Tibial artery (tissue), 4 donors: ENCODE measurements around the gene MGLL.

Experiments used
- DNase-seq, 2 donors: peaks; one replicate each; pipeline ENCODE4 v3.0.0-alpha.2; 2019
- H3K27ac ChIP-seq, 2 donors: fragments of 200-600 bp; sonication (generic) in 1 of 2; 1 replicate in 1 of 2; 2 replicates in 1 of 2; pipeline ENCODE4 v1.5.1; 2018 to 2019; ENCODE audit warnings: mild to moderate bottlenecking in 1 of 2
- H3K27me3 ChIP-seq, 2 donors: fragments of 200-600 bp; sonication (generic) in 1 of 2; one replicate each; pipeline versions ENCODE4 v1.5.1 to v1.6.0; 2016 to 2019
- H3K36me3 ChIP-seq, 3 donors: fragments of 200-600 bp; sonication (generic) in 2 of 3; one replicate each; pipeline ENCODE4 v1.5.1; 2016 to 2019; ENCODE audit warnings: mild to moderate bottlenecking in 2 of 3
- H3K4me1 ChIP-seq, 4 donors: fragments of 200-600 bp; sonication (generic) in 2 of 4; 1 replicate in 3 of 4; 2 replicates in 1 of 4; pipeline ENCODE4 v1.5.1; 2016 to 2019
- H3K4me3 ChIP-seq, 2 donors: fragments of 200-600 bp; sonication (generic) in 1 of 2; 1 replicate in 1 of 2; 2 replicates in 1 of 2; pipeline ENCODE4 v1.5.1; 2018 to 2019; ENCODE audit warnings: mild to moderate bottlenecking in 2 of 2
- H3K9me3 ChIP-seq, 3 donors: fragments of 200-600 bp; sonication (generic) in 1 of 3; one replicate each; pipeline ENCODE4 v1.5.1; 2016 to 2019
- intact Hi-C: fragments of 100-400 bp; cut with DNase I; formaldehyde crosslinking; loops from one replicate; pipeline ENCODE4 v1.15.0; 2023; ENCODE audit warnings: low total_unique reads
- TF ChIP-seq, protein P1 (sequence below), 2 experiments: fragments of 200-600 bp in 1 of 2; fragments of 450-650 bp in 1 of 2; IDR thresholded peaks; one replicate each; pipeline ENCODE4 v1.5.1; 2017 to 2019; ENCODE audit warnings: antibody characterized with exemption in 2 of 2, mild to moderate bottlenecking in 1 of 2, moderate library complexity in 1 of 2

The MGLL gene

GRCh38 chr3:127715532-127715931 is 106.8 kb downstream of the MGLL start:
- intact Hi-C loops = no loop called here
- H3K27me3 ChIP-seq = no peaks in the 10 kb centered on the region
- no peak overlapping the region for H3K27ac ChIP-seq
- H3K4me1 ChIP-seq = peaks cover 0 to 43% (median 18%) of the 10 kb centered on the region in 4 donors
- H3K4me3 ChIP-seq = no peak overlapping the region
- TF ChIP-seq, protein P1, sequence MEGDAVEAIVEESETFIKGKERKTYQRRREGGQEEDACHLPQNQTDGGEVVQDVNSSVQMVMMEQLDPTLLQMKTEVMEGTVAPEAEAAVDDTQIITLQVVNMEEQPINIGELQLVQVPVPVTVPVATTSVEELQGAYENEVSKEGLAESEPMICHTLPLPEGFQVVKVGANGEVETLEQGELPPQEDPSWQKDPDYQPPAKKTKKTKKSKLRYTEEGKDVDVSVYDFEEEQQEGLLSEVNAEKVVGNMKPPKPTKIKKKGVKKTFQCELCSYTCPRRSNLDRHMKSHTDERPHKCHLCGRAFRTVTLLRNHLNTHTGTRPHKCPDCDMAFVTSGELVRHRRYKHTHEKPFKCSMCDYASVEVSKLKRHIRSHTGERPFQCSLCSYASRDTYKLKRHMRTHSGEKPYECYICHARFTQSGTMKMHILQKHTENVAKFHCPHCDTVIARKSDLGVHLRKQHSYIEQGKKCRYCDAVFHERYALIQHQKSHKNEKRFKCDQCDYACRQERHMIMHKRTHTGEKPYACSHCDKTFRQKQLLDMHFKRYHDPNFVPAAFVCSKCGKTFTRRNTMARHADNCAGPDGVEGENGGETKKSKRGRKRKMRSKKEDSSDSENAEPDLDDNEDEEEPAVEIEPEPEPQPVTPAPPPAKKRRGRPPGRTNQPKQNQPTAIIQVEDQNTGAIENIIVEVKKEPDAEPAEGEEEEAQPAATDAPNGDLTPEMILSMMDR (IDR thresholded peaks at IDR 0.05) = no peak
- DNase-seq = no peak
- H3K36me3 ChIP-seq = peaks cover 8 to 17% (median 16%) of the 10 kb centered on the region in 3 donors
- no peaks in the 10 kb centered on the region for H3K9me3 ChIP-seq

DNA sequence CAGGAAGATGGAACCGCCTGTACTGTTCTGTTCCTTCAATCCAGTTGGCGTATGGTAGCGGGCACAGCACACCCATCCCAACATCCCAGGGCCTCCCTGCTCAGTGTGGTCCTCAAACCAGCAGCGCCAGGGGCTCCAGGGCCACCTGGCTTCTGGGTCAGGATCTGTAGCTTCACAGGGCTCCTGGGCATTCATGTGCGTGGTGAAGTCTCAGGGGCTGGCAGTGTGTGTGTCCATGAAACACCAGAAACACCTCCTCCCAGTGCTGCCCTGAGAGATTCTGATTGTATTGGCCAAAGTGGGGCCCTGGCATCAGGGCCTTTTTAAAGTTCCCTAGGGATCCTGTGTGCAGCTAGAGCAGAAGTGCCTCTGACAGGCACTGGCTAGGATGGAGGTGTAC is 107.4 kb downstream of the MGLL start:
- Histone ChIP-seq H3K4me1 (peaks cover 0 to 50% (median 24%) of the 10 kb centered on the region in 4 donors), H3K9me3 (no peaks in the 10 kb centered on the region), H3K36me3 (peaks cover 2 to 10% (median 9%) of the 10 kb centered on the region in 3 donors), H3K4me3 (no peak overlapping the region), H3K27ac (no peak overlapping the region), H3K27me3 (no peaks in the 10 kb centered on the region)
- TF ChIP-seq, protein P1 (IDR thresholded peaks at IDR 0.05) = no peak
- DNase-seq = no peak
- intact Hi-C loops = no loop called here

DNA sequence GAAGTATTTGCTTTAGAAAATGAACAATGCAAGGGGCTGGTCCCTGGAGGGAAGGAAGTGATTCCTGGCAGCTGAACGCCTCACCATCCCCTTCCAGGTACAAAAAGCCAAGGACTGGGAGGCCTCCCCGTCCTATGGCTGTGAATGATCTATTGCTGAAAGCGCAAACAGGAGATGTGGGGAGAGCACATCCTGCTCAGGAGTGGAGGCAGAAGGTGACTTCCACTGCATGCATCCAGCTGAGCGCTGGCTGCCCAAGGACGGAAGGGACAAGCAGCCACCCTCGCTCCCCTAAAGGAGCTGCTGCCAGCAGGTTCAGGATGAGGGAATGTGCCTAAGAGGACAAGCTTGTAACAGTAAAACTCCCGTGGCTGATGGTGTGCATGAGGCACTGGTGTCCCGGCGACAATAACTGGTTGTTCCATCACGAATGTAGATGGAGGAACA is 108.2 kb downstream of the MGLL start:
- H3K36me3 ChIP-seq = peaks cover 0 to 5% (median 3%) of the 10 kb centered on the region in 3 donors
- H3K9me3 ChIP-seq = no peaks in the 10 kb centered on the region
- peak overlapping the region in 1 of 2 donors; percentile 68 for H3K27ac ChIP-seq
- DNase-seq = peak in 1 of 2 donors; percentile 43
- peaks cover 0 to 56% (median 28%) of the 10 kb centered on the region in 4 donors for H3K4me1 ChIP-seq
- no peaks in the 10 kb centered on the region for H3K27me3 ChIP-seq
- TF ChIP-seq, protein P1 (IDR thresholded peaks at IDR 0.05) = no peak
- intact Hi-C loops = no loop called here
- no peak overlapping the region for H3K4me3 ChIP-seq

- Histone ChIP-seq H3K27ac (peak overlapping the region; percentile 63 to 68), H3K9me3 (no peaks in the 10 kb centered on the region), H3K4me1 (peaks cover 0 to 65% (median 36%) of the 10 kb centered on the region in 4 donors), H3K4me3 (no peak overlapping the region), H3K27me3 (no peaks in the 10 kb centered on the region), H3K36me3 (no peaks in the 10 kb centered on the region)
- no peak for DNase-seq
- intact Hi-C loops = no loop called here
- TF ChIP-seq, protein P1 (IDR thresholded peaks at IDR 0.05) = no peak
Measured at GRCh38 chr3:127712881-127713771, 109.2 kb downstream of the MGLL start.

DNA sequence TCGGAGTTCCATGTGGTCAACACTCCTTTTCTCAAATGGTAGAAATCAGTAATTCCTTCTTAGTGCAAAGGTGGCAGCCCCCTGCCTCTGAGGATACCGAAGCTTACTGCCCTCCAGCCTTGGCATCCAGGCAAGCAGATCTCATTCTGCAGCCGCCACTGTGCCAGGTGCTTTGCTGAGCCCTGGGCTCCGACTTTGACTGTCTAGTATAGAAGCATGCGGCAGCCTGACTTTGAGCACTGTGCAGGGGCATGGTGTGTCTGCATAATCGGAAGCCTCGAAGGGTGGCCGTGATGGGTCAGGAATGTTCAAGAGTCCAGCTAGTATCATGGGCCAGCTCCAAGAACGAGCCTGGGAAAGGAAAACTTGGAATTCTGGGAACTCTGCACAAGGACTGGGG is 109.9 kb downstream of the MGLL start:
- no peaks in the 10 kb centered on the region for H3K36me3 ChIP-seq
- DNase-seq = peak in 1 of 2 donors; percentile 55
- peaks cover 0 to 71% (median 41%) of the 10 kb centered on the region in 4 donors for H3K4me1 ChIP-seq
- no peaks in the 10 kb centered on the region for H3K9me3 ChIP-seq
- TF ChIP-seq, protein P1 (IDR thresholded peaks at IDR 0.05) = no peak
- H3K4me3 ChIP-seq = no peak overlapping the region
- H3K27ac ChIP-seq = peak overlapping the region; percentile 63 to 68
- intact Hi-C loops = no loop called here
- no peaks in the 10 kb centered on the region for H3K27me3 ChIP-seq
